GM18520 (cell line): ENCODE results near the gene OVOL3.
"Not testable (repeated sequence)": the region's sequence is repeated elsewhere in the genome, so short reads cannot be mapped to it uniquely, and the experiment has no call there.

Source experiments
- ATAC-seq: cut with Tn5 transposase; IDR thresholded peaks from one replicate; pipeline ENCODE4 v1.9.1; 2021; ENCODE audit not compliant: unreplicated experiment

OVOL3 gene

GRCh38 chr19:36125557-36125956, 14.6 kb downstream of the OVOL3 start:
- ATAC-seq = no peak

- ATAC-seq = no peak
Measured at GRCh38 chr19:36128392-36128736, 17.4 kb downstream of the OVOL3 start.

- not testable (repeated sequence) for ATAC-seq
Measured at GRCh38 chr19:36131221-36131620, 20.3 kb downstream of the OVOL3 start.

- ATAC-seq = not testable (repeated sequence)
Measured at GRCh38 chr19:36134867-36135266, 23.9 kb downstream of the OVOL3 start.

GRCh38 chr19:36136964-36137686, 26.2 kb downstream of the OVOL3 start:
- ATAC-seq = no peak

- no peak for ATAC-seq
Measured at GRCh38 chr19:36139120-36139472, 28.2 kb downstream of the OVOL3 start.

- ATAC-seq = peak; percentile 77
Measured at GRCh38 chr19:36139473-36140303, 28.7 kb downstream of the OVOL3 start, which contains the start of gene CAPNS1. Gene CAPNS1, plus strand, starts transcription at chr19:36140066. Its CDS starts 946 bp downstream, at chr19:36141012.

GRCh38 chr19:36140304-36141038, 29.5 kb downstream of the OVOL3 start:
- no peak for ATAC-seq

- no peak for ATAC-seq
Measured at GRCh38 chr19:36141039-36141927, 30.3 kb downstream of the OVOL3 start.

GRCh38 chr19:36142046-36142445, 31.1 kb downstream of the OVOL3 start:
- ATAC-seq = no peak

GRCh38 chr19:36142496-36142895, 31.6 kb downstream of the OVOL3 start:
- no peak for ATAC-seq

GRCh38 chr19:36144624-36145023, 33.7 kb downstream of the OVOL3 start:
- ATAC-seq = no peak

GRCh38 chr19:36149673-36150406, 38.9 kb downstream of the OVOL3 start:
- no peak for ATAC-seq

- ATAC-seq = no peak
Measured at GRCh38 chr19:36150586-36150985, 39.6 kb downstream of the OVOL3 start.

- ATAC-seq = no peak
Measured at GRCh38 chr19:36151144-36152018, 40.4 kb downstream of the OVOL3 start.

- ATAC-seq = no peak
Measured at GRCh38 chr19:36152019-36152351, 41.0 kb downstream of the OVOL3 start.

- no peak for ATAC-seq
Measured at GRCh38 chr19:36152352-36153091, 41.6 kb downstream of the OVOL3 start, which contains the start of gene COX7A1. Gene COX7A1, minus strand, starts transcription at chr19:36152447. Its CDS starts 40 bp downstream, at chr19:36152407.

GRCh38 chr19:36153126-36153525, 42.2 kb downstream of the OVOL3 start:
- no peak for ATAC-seq
